GM12874 (cell line): Measurements from ENCODE around the gene TMEM81.

Experiments used
- TF ChIP-seq, protein P1 (sequence below): IDR thresholded peaks from 2 replicates; pipeline ENCODE4 v1.5.1; 2011; ENCODE audit warnings: low read depth, mild to moderate bottlenecking, control low read depth, low read length, moderate library complexity; ENCODE audit not compliant: insufficient read depth

The TMEM81 gene

DNA sequence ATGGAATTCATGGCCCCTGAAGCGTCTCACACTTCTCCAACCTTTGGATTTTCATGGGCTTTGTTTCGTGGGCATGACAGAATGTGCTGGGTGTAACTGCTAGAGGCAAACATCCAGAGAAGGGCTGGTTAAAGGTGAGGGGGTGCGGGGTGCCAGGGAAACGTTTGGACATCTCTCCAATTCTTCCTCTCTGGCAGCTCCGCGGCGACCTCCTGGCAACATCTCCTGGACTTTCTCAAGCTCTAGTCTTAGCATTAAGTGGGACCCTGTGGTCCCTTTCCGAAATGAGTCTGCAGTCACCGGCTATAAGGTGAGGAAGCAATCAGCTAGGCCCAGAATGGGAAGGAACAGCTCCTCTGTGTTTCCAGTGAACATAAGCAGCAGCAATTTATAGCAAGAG is 12.0 kb downstream of the TMEM81 start:
- TF ChIP-seq, protein P1, sequence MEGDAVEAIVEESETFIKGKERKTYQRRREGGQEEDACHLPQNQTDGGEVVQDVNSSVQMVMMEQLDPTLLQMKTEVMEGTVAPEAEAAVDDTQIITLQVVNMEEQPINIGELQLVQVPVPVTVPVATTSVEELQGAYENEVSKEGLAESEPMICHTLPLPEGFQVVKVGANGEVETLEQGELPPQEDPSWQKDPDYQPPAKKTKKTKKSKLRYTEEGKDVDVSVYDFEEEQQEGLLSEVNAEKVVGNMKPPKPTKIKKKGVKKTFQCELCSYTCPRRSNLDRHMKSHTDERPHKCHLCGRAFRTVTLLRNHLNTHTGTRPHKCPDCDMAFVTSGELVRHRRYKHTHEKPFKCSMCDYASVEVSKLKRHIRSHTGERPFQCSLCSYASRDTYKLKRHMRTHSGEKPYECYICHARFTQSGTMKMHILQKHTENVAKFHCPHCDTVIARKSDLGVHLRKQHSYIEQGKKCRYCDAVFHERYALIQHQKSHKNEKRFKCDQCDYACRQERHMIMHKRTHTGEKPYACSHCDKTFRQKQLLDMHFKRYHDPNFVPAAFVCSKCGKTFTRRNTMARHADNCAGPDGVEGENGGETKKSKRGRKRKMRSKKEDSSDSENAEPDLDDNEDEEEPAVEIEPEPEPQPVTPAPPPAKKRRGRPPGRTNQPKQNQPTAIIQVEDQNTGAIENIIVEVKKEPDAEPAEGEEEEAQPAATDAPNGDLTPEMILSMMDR, result no peak

DNA sequence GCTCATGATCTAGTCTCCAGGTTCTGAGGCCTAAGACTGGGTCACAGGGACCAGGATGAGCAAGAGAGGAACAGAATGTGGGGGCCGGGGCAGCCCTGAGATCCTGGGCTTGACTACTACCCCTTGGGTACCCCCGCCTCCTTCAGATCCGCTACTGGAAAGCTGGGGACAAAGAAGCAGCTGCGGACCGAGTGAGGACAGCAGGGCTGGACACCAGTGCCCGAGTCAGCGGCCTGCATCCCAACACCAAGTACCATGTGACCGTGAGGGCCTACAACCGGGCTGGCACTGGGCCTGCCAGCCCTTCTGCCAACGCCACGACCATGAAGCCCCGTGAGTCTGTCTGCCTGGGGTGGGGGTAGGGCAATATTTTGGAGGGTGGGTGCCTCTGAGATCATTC is 12.5 kb downstream of the TMEM81 start:
- TF ChIP-seq, protein P1, result no peak

DNA sequence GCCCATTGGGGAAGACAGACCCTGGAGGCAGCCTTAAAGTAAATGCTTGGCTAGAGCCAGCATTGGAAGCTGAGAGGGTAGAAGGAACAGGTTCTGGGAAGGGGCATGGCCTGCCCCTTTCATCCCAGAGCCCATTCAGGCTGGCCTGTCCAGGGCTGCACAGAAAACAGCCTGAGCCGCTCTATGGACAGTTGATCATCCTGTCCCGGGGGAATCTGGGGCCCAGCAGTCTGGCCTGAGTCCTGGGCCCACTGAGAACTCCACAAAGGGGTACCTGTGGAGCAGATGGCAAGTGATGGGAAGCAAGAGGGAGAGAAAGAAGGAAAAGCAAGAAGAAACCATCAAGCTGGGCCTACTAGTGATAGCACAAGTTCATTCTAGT is 13.2 kb downstream of the TMEM81 start:
- TF ChIP-seq, protein P1, result no peak

DNA sequence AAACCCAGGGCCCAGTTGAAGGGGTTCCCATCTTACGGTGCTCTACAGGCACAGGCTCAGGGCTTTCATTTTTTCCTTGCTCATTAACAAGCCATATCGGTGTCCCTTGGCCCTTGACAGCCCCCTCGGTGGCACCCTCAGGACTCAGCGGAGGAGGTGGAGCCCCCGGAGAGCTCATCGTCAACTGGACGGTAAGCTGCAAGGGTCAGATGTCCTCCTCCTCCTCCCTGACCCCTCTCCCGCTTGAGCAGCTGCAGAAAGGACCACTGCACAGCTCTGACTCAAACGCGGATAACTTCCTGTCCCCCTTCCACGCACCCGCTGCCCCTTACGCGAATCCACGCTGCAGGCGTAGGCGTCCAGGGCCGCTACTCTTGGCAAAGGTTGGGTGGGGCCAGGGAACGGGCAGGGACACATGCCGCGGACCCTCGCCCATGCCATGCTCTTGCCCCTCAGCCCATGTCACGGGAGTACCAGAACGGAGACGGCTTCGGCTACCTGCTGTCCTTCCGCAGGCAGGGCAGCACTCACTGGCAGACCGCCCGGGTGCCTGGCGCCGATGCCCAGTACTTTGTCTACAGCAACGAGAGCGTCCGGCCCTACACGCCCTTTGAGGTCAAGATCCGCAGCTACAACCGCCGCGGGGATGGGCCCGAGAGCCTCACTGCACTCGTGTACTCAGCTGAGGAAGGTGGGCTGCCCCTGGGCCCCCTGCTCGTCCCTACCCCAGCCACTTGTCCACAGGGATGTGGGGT is 14.7 kb downstream of the TMEM81 start:
- TF ChIP-seq, protein P1, result no peak

DNA sequence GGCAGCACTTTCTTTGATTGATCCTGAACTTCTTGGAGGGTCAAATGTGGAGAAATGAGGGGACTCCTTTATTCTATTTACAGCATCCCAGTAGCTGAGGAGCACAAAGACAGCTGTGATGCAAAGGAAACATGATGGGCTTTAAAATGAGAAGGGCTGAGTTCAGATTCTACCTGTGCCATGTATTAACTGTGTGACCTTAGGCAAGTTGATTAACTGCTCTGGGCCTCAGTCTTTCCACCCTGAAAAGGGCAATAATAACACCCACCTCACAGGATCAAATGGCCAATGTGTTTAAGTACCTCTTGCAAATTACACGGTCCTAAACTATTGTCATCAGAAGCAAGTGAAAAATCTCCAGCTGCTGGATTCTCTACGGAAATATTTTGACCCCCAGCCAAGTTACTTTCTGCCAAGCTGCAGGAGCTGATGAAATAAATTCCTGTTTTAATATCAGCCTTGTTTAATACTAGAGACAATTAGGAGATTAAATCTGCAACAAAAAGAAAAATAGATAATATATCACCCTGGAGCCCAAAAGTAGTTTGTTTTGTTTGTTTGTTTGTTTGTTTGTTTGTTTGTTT is 15.7 kb downstream of the TMEM81 start:
- TF ChIP-seq, protein P1, result no peak

DNA sequence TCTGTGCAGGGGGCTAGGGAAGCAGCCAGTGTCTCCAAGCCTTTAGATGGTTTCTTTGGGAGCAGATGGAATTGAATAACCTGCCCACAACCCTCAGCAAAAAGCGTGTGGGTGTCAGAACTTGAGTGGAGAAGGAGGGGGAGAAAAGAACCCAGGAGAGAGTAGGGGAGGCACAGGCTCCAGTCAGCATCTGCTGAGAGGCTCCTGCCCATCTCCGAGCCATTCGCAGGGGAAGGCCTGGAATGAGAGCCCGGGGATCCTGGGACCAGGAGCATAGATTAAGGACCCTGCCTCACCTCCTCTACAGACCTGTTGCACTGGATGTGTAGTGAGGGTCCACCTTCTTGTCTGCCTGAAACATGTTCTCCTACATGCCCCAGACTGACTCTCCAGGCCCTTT is 16.3 kb downstream of the TMEM81 start:
- TF ChIP-seq, protein P1, result no peak

DNA sequence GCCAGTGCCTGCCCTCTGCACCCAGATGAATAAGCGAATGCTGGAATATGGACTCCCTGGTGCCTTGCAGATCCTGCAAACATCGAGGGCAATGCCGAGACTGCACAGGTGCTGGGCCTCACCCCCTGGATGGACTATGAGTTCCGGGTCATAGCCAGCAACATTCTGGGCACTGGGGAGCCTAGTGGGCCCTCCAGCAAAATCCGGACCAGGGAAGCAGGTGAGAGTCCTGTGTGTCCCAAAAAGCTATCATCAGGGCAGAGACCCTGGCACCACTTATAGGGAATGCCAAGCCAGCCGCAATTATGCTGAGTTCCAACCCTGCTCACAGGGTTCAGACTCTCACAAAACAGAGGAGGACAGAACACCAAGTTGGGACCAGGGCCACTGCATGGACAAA is 17.2 kb downstream of the TMEM81 start:
- TF ChIP-seq, protein P1, result no peak
